SK-N-MC (cell line): ENCODE data around the gene CAPS2.
A peak's percentile ranks its signal among the peaks of the same experiment; 100 is the strongest.

Experiments
- DNase-seq: peaks from one replicate; pipeline ENCODE4 v3.0.0-alpha.2; 2011; ENCODE audit warnings: low read depth, low spot score
- H3K27ac ChIP-seq: fragments of 200-600 bp; sonication (generic); 2 replicates; pipeline ENCODE4 v1.5.1; 2016; ENCODE audit warnings: mixed run types
- H3K36me3 ChIP-seq: fragments of 200-600 bp; sonication (generic); 2 replicates; pipeline ENCODE4 v1.6.1; 2017; ENCODE audit warnings: antibody characterized with exemption, low read length, mixed read lengths; ENCODE audit not compliant: insufficient read depth
- H3K4me3 ChIP-seq: fragments of 200-600 bp; sonication (generic); 2 replicates; pipeline ENCODE4 v1.5.1; 2016
- H3K9ac ChIP-seq: fragments of 200-600 bp; sonication (generic); 2 replicates; pipeline ENCODE4 v1.8.0; 2017; ENCODE audit warnings: mixed run types, mixed read lengths; ENCODE audit not compliant: insufficient read length
- H3K9me3 ChIP-seq: fragments of 200-600 bp; sonication (generic); 2 replicates; pipeline ENCODE4 v1.6.1; 2017; ENCODE audit warnings: low read depth, mild to moderate bottlenecking, antibody characterized with exemption, low read length, moderate library complexity, mixed read lengths
- EZH2 ChIP-seq: fragments of 200-600 bp; sonication (generic); IDR thresholded peaks from one replicate; pipeline ENCODE4 v1.6.1; 2017; ENCODE audit warnings: antibody characterized with exemption
- FOXP2 ChIP-seq: optimal IDR thresholded peaks from 2 replicates; pipeline ENCODE3; 2011; ENCODE audit warnings: mild to moderate bottlenecking, moderate library complexity; ENCODE audit not compliant: insufficient read depth; ENCODE audit errors: extremely low read length, control extremely low read depth
- POLR2AphosphoS5 ChIP-seq: IDR thresholded peaks from 2 replicates; pipeline ENCODE4 v1.6.1; 2012; ENCODE audit warnings: mild to moderate bottlenecking, low read depth, low read length, borderline replicate concordance

Gene CAPS2

DNA sequence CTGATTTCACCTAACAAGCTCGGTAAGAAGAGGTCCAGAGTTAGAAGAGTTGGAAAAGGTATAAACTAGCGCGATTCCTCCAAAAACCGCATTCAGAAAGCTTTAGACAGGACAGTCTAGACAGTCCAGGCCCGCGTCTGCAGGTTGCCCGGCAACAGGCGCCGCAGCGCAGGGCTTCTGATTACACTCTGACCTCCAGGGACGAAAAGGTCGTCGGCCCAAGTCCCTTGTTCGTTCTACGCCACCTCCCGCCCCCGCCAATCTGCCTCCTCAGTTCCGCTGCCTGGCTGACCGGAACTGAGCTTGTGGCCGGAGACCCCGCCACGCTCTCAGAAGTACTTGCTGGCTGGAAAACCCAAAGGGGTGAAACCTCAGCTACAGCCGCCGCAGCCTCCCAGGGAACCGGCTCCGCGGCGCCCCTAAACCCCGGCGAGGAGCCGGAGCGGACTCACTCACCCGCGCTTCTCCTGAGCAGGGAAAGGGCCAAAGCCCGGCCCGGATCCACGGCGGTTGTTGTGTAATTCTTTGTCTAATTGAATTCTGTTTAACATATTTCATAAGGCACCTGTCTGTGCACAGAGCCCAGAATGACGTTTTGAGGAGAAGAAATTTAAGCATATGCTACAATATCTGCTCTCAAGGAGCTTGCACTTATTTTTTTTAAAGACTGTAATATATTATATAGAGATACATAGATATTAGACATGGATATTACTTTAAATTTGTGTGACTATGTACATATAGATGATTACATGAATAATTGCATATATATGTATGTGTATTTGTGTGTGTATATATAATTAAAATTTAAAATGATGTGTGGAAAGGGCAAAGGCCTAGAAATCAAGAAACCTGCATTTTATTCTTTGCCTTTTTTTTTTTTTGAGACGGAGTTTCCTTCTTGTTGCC lies at the start of gene CAPS2:
Gene CAPS2, minus strand, starts transcription at position 407 of the 909 bp plus-strand sequence. CDS start 3,826 bp downstream, outside the sequence.
- H3K27ac ChIP-seq = no peak within 1 kb of the TSS
- H3K9ac ChIP-seq = peak within 1 kb of the TSS; percentile 83
- no peaks in the 10 kb centered on the region for H3K36me3 ChIP-seq
- no peak for DNase-seq
- H3K4me3 ChIP-seq = peak within 1 kb of the TSS; percentile 97
- no peaks in the 10 kb centered on the region for H3K9me3 ChIP-seq
- TF ChIP-seq EZH2 (no peak), FOXP2 (peak; percentile 7), POLR2AphosphoS5 (peak; percentile 61; the same call in 1 of the 2 replicates)

DNA sequence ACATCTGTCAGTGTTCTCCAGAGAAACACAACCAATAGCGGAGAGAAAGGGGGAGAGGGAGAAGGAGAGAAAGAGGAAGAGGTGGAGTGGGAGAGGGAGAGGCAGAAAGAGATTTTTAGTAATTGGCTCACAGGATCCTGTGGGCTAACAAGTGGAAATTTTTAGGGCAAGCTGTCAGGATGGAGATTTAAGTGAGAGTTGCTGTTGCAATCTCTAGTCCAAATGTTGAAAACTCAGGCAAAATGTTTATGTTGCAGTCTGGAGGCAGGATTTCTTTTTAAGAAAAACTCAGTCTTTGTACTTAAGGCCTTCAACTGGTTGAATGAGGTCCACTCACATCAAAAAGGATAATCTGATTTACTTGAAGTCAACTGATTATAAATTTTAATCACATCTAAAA lies 48.2 kb upstream of the CAPS2 start:
- DNase-seq = no peak
- Histone ChIP-seq H3K9ac (no peak overlapping the region), H3K36me3 (no peaks in the 10 kb centered on the region), H3K4me3 (no peak overlapping the region), H3K9me3 (no peaks in the 10 kb centered on the region), H3K27ac (no peak overlapping the region)
- no peak for TF ChIP-seq POLR2AphosphoS5
- no peak for TF ChIP-seq EZH2
- no peak for TF ChIP-seq FOXP2

DNA sequence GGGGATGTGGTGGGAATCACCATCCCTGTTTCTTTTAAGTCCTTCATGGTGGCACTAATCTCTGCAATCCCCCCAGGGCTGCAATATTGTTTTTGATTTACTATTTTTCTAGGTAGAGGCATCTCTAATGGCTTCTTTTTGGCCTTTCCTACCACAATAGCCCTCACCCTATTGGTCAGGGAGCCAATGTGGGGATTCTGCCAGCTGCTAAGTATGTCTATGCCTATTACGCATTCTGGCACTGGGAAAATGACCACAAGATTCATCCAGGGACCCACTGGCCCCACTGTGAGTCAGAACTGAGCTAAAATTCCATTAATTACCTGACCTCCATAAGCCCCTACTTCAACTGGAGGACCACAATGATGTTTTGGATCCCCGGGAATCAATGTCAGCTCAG lies 44.8 kb upstream of the CAPS2 start:
- no peak for DNase-seq
- H3K9ac ChIP-seq = no peak overlapping the region
- H3K4me3 ChIP-seq = no peak overlapping the region
- H3K9me3 ChIP-seq = no peaks in the 10 kb centered on the region
- H3K27ac ChIP-seq = no peak overlapping the region
- no peaks in the 10 kb centered on the region for H3K36me3 ChIP-seq
- TF ChIP-seq POLR2AphosphoS5 (no peak), EZH2 (no peak), FOXP2 (no peak)

DNA sequence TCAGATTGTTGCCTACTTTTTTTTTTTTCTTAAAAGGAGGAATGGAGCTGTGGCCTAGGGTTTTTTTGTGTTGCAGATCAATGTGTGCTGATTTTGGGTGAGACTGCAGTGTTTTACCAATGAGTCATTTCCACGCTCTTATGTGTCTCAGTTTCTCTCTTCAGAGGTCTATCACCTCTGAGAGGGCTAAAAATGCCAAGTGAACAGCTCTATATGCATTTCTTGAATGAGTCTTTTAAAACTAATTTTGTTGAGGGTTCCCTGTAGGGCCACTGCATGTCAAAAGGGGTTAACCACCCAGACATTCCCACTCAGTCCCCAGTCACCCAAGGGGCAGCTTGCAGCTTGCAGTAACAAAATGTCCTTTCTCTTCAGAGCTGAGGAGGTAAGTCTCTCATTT lies 36.5 kb upstream of the CAPS2 start:
- Histone ChIP-seq H3K9me3 (no peaks in the 10 kb centered on the region), H3K4me3 (no peak overlapping the region), H3K36me3 (no peaks in the 10 kb centered on the region), H3K9ac (no peak overlapping the region), H3K27ac (no peak overlapping the region)
- DNase-seq = no peak
- TF ChIP-seq POLR2AphosphoS5 = no peak
- no peak for TF ChIP-seq EZH2
- TF ChIP-seq FOXP2 = no peak

DNA sequence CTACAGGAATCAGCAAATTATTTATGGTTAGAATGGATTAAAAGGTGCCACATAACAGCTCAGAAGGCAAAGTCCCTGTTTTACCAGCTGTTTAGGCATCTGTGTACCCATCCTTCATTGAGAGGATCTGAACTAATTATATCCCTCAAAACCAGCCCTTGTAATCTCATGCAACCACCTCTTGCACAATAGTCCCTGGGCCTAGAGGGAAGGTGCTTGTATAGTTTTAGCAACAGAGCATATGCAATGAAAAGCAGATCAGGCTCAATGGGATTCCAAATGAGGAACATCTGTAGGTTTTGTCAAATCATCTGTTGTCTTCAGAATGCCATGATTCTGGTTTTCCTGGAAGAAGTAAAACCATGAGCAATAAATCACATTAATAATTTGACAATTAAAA lies 34.8 kb upstream of the CAPS2 start:
- H3K9me3 ChIP-seq = no peaks in the 10 kb centered on the region
- TF ChIP-seq FOXP2 (peak; percentile 79), POLR2AphosphoS5 (no peak)
- no peak overlapping the region for H3K27ac ChIP-seq
- H3K36me3 ChIP-seq = no peaks in the 10 kb centered on the region
- peak; percentile 80 for DNase-seq
- no peak overlapping the region for H3K4me3 ChIP-seq
- H3K9ac ChIP-seq = no peak overlapping the region

DNA sequence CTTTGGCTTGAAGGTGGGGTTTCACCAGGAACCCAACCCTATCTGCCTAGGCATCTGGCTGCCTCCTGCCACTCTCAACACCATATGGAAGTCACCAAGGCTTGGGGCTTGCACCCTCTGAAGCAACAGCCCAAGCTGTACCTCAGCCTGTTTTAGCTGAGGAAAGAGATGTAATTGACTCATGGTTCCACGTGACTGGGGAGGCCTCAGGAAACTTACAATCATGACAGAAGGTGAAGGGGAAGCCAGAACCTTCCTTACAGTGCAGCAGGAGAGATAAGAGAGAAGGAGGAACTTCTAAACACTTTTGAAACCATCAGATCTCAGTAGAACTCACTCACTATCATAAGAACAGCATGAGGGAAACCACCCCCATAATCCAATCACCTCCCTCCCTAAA lies 31.3 kb upstream of the CAPS2 start:
- Histone ChIP-seq H3K36me3 (no peaks in the 10 kb centered on the region), H3K27ac (no peak overlapping the region), H3K9me3 (no peaks in the 10 kb centered on the region), H3K4me3 (no peak overlapping the region), H3K9ac (no peak overlapping the region)
- TF ChIP-seq POLR2AphosphoS5 (no peak), FOXP2 (no peak), EZH2 (no peak)
- DNase-seq = no peak

DNA sequence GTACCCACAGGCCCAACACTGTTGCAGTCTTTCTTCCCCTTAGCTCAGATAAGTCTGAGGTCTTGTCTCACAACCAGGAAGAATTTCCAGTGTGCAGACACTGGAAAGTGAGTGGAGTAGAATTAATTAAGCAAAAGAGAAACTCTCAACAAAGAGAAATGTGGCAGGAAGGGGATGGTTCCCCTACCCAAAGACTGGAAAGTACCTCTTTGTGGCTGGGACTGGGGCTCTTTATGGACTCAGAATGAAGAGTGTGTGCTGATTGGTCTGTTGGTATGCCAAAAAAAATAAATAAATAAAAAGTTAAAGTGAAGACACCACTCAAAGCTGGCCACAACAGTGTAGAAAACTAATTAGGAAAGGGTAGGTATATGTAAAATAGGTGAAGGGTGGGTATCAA lies 30.8 kb upstream of the CAPS2 start:
- Histone ChIP-seq H3K27ac (no peak overlapping the region), H3K9ac (no peak overlapping the region), H3K4me3 (no peak overlapping the region), H3K9me3 (no peaks in the 10 kb centered on the region), H3K36me3 (no peaks in the 10 kb centered on the region)
- TF ChIP-seq EZH2 (no peak), POLR2AphosphoS5 (no peak), FOXP2 (no peak)
- DNase-seq = no peak

DNA sequence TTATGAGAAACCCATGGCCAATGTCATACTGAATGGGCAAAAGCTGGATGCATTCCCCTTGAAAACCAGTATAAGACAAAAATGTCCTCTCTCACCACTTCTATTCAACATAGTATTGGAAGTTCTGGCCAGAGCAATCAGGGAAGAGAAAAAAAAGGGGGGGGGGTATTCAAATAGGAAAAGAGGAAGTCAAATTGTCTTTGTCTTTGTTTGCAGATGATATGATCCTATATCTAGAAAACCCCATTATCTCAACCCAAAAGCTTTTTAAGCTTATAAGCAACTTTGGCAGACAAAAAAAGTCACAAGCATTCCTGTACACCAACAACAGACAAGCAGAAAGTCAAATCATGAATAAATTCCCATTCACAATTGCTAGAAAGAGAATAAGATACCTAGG lies 23.9 kb upstream of the CAPS2 start:
- no peak overlapping the region for H3K4me3 ChIP-seq
- DNase-seq = no peak
- H3K36me3 ChIP-seq = no peaks in the 10 kb centered on the region
- no peak overlapping the region for H3K9ac ChIP-seq
- no peaks in the 10 kb centered on the region; the same call in 1 of the 2 replicates for H3K9me3 ChIP-seq
- H3K27ac ChIP-seq = no peak overlapping the region
- TF ChIP-seq POLR2AphosphoS5 (no peak), FOXP2 (no peak), EZH2 (no peak)
